HepG2 (cell line): ENCODE measurements around the gene ROM1. TPM values are rescaled to one million over a fixed set of nuclear protein-coding genes. Genes with fewer than 3 reads are reported as not detected.

Source experiments
- FOXJ3 ChIP-seq: sonication (generic); formaldehyde crosslinking; IDR thresholded peaks from 2 replicates; pipeline ENCODE4 v1.4.0; 2020; ENCODE audit warnings: missing genetic modification reagents, mild to moderate bottlenecking, borderline replicate concordance
- HNF4A ChIP-seq: sonication (generic); formaldehyde crosslinking; IDR thresholded peaks from 2 replicates; pipeline ENCODE4 v1.4.0; 2020; ENCODE audit warnings: missing genetic modification reagents
- KLF13 ChIP-seq: sonication (generic); formaldehyde crosslinking; IDR thresholded peaks from 2 replicates; pipeline ENCODE4 v1.4.0; 2020; ENCODE audit warnings: mild to moderate bottlenecking, missing genetic modification reagents
- MTF2 ChIP-seq: sonication (generic); formaldehyde crosslinking; IDR thresholded peaks from 2 replicates; pipeline ENCODE4 v1.5.0; 2020; ENCODE audit warnings: missing genetic modification reagents, borderline replicate concordance
- NFE2 ChIP-seq: sonication (generic); formaldehyde crosslinking; IDR thresholded peaks from 2 replicates; pipeline ENCODE4 v1.4.0; 2020; ENCODE audit warnings: missing genetic modification reagents
- NR2F2 ChIP-seq: IDR thresholded peaks from 2 replicates; pipeline ENCODE4 v1.6.1; 2012; ENCODE audit warnings: low read depth, inconsistent platforms, borderline replicate concordance
- RFX3 ChIP-seq: IDR thresholded peaks from 2 replicates; pipeline ENCODE4 v1.6.1; 2016; ENCODE audit warnings: missing biosample characterization, missing genetic modification reagents
- ZNF143 ChIP-seq: sonication (generic); formaldehyde crosslinking; IDR thresholded peaks from 2 replicates; pipeline ENCODE4 v1.4.0; 2020; ENCODE audit warnings: missing genetic modification reagents
- ZNF569 ChIP-seq: sonication (generic); formaldehyde crosslinking; IDR thresholded peaks from 2 replicates; pipeline ENCODE4 v1.5.0; 2020; ENCODE audit warnings: mild to moderate bottlenecking, missing genetic modification reagents, moderate library complexity, borderline replicate concordance
- ZNF619 ChIP-seq: sonication (generic); formaldehyde crosslinking; IDR thresholded peaks from 2 replicates; pipeline ENCODE4 v1.4.0; 2020; ENCODE audit warnings: mild to moderate bottlenecking, missing genetic modification reagents
- ZNF746 ChIP-seq: sonication (generic); formaldehyde crosslinking; IDR thresholded peaks from 2 replicates; pipeline ENCODE4 v1.8.0; 2022; ENCODE audit warnings: mild to moderate bottlenecking, missing genetic modification reagents
- ZNF781 ChIP-seq: sonication (generic); formaldehyde crosslinking; IDR thresholded peaks from 2 replicates; pipeline ENCODE4 v1.5.1; 2020; ENCODE audit warnings: borderline replicate concordance, mild to moderate bottlenecking, missing genetic modification reagents; ENCODE audit errors: not compliant biosample characterization
- polyA plus RNA-seq, 8 experiments: library from polyadenylated mRNA; depleted of rRNA in 3 of 8; stranded (reverse) in 7 of 8; unstranded in 1 of 8; fragments of >200 nt; fragmentation: Illumina TruSeq in 4 of 8; extraction: Trizol in 4 of 8; gene quantifications; 2 replicates each; pipeline versions ENCODE4 v1.2.1 to v1.2.3, GENCODE V29; 2011 to 2016; ENCODE audit warnings: low read depth in 4 of 8, missing spikeins in 1 of 8, mixed read lengths in 1 of 8; ENCODE audit not compliant: insufficient read depth in 1 of 8
- total RNA-seq, 5 experiments: library from RNA; depleted of rRNA; stranded (reverse); fragments of >200 nt; fragmentation: Illumina TruSeq; extraction: Trizol; gene quantifications; 2 replicates each; pipeline ENCODE4 v1.2.3, GENCODE V29; 2016; ENCODE audit warnings: low read depth in 1 of 5
- TF ChIP-seq, protein P1 (sequence below): sonication (generic); formaldehyde crosslinking; IDR thresholded peaks from 2 replicates; pipeline ENCODE4 v1.5.1; 2020; ENCODE audit warnings: missing genetic modification reagents, mild to moderate bottlenecking, borderline replicate concordance
- TF ChIP-seq, protein P2 (sequence below): sonication (generic); formaldehyde crosslinking; IDR thresholded peaks from 2 replicates; pipeline ENCODE4 v1.5.0; 2020; ENCODE audit warnings: mild to moderate bottlenecking, missing genetic modification reagents
- TF ChIP-seq, protein P3 (sequence below): fragments of 450-650 bp; IDR thresholded peaks from 2 replicates; pipeline ENCODE4 v1.6.1; 2017
- TF ChIP-seq, protein P4 (sequence below): sonication (generic); formaldehyde crosslinking; IDR thresholded peaks from 2 replicates; pipeline ENCODE4 v1.8.1; 2023; ENCODE audit warnings: mild to moderate bottlenecking, missing genetic modification reagents
- TF ChIP-seq, protein P5 (sequence below): sonication (generic); formaldehyde crosslinking; IDR thresholded peaks from 2 replicates; pipeline ENCODE4 v1.4.0; 2020; ENCODE audit warnings: missing genetic modification reagents

The ROM1 gene
- total and polyA plus RNA-seq, 2 of the 13 experiments (the other 11 are each of a cell fraction or from before 2014, with no cell fraction given) = 1.2 to 2.4 TPM

DNA sequence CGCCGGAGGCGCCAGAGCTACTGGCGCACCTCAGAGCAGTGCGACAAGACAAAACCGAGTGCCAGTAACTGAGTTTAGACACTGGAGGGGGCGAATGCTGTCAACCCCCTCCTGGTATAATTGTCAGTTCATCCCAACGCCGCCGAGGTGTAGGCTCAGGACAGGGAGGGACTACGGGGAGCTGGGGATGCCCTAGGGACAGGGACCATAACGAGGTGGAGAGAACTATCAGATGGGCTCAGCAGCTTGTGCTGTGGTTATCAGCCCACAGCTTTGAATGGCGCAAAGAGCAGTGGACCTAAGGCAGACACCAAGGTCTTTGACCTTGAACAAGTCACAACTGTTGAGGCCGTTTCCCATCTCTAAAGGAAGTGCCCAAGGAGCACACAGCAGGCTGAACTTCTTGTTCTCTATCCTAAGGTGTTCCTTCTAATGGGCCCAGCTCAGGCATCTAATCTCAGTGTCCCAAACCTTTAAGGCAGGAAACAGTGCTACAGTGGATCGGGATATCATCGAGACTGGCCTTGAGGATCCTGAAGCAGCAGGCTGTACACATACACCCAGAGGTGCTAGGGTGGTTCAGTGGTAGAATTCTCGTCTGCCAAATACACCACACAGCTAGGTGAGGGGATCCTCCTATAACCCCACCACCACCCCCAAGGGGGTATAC is 20.8 kb upstream of the ROM1 start (continued):
- TF ChIP-seq, protein P1, sequence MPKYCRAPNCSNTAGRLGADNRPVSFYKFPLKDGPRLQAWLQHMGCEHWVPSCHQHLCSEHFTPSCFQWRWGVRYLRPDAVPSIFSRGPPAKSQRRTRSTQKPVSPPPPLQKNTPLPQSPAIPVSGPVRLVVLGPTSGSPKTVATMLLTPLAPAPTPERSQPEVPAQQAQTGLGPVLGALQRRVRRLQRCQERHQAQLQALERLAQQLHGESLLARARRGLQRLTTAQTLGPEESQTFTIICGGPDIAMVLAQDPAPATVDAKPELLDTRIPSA (CRISPR knock-in tag) = no peak
- TF ChIP-seq MTF2 (no peak), ZNF619 (CRISPR knock-in tag) (0 out of 2 replicates have a peak, but pooled peaks have one; percentile 4), NR2F2 (peak; percentile 7; the same call in 1 of the 2 replicates), ZNF781 (CRISPR knock-in tag) (peak; percentile 18), ZNF746 (0 out of 2 replicates have a peak, but pooled peaks have one; percentile 10), ZNF569 (no peak), ZNF143 (no peak), NFE2 (CRISPR knock-in tag) (no peak), KLF13 (no peak), HNF4A (CRISPR knock-in tag) (peak; percentile 14; the same call in 1 of the 2 replicates), RFX3 (CRISPR knock-in tag) (no peak), FOXJ3 (no peak)
- TF ChIP-seq, protein P2, sequence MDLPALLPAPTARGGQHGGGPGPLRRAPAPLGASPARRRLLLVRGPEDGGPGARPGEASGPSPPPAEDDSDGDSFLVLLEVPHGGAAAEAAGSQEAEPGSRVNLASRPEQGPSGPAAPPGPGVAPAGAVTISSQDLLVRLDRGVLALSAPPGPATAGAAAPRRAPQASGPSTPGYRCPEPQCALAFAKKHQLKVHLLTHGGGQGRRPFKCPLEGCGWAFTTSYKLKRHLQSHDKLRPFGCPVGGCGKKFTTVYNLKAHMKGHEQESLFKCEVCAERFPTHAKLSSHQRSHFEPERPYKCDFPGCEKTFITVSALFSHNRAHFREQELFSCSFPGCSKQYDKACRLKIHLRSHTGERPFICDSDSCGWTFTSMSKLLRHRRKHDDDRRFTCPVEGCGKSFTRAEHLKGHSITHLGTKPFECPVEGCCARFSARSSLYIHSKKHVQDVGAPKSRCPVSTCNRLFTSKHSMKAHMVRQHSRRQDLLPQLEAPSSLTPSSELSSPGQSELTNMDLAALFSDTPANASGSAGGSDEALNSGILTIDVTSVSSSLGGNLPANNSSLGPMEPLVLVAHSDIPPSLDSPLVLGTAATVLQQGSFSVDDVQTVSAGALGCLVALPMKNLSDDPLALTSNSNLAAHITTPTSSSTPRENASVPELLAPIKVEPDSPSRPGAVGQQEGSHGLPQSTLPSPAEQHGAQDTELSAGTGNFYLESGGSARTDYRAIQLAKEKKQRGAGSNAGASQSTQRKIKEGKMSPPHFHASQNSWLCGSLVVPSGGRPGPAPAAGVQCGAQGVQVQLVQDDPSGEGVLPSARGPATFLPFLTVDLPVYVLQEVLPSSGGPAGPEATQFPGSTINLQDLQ (CRISPR knock-in tag) = no peak
- TF ChIP-seq, protein P3, sequence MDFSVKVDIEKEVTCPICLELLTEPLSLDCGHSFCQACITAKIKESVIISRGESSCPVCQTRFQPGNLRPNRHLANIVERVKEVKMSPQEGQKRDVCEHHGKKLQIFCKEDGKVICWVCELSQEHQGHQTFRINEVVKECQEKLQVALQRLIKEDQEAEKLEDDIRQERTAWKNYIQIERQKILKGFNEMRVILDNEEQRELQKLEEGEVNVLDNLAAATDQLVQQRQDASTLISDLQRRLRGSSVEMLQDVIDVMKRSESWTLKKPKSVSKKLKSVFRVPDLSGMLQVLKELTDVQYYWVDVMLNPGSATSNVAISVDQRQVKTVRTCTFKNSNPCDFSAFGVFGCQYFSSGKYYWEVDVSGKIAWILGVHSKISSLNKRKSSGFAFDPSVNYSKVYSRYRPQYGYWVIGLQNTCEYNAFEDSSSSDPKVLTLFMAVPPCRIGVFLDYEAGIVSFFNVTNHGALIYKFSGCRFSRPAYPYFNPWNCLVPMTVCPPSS = no peak
- TF ChIP-seq, protein P4, sequence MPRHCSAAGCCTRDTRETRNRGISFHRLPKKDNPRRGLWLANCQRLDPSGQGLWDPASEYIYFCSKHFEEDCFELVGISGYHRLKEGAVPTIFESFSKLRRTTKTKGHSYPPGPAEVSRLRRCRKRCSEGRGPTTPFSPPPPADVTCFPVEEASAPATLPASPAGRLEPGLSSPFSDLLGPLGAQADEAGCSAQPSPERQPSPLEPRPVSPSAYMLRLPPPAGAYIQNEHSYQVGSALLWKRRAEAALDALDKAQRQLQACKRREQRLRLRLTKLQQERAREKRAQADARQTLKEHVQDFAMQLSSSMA (CRISPR knock-in tag) = no peak
- TF ChIP-seq, protein P5, sequence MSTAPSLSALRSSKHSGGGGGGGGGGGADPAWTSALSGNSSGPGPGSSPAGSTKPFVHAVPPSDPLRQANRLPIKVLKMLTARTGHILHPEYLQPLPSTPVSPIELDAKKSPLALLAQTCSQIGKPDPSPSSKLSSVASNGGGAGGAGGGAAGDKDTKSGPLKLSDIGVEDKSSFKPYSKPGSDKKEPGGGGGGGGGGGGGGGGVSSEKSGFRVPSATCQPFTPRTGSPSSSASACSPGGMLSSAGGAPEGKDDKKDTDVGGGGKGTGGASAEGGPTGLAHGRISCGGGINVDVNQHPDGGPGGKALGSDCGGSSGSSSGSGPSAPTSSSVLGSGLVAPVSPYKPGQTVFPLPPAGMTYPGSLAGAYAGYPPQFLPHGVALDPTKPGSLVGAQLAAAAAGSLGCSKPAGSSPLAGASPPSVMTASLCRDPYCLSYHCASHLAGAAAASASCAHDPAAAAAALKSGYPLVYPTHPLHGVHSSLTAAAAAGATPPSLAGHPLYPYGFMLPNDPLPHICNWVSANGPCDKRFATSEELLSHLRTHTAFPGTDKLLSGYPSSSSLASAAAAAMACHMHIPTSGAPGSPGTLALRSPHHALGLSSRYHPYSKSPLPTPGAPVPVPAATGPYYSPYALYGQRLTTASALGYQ (CRISPR knock-in tag) = no peak
